Lung (tissue), 12 donors: ENCODE data around the gene EXOC3L4. TPM values are rescaled to one million over a fixed set of nuclear protein-coding genes. Genes with fewer than 3 reads are reported as not detected.

Source experiments
- ATAC-seq: fragments of 200-7000 bp; cut with Tn5 transposase; one replicate; pipeline ENCODE4 v1.9.1; 2020; ENCODE audit warnings: moderate number of reproducible peaks; ENCODE audit not compliant: insufficient read depth, low FRiP score
- DNase-seq, 3 donors: peaks; one replicate each; pipeline ENCODE4 v3.0.0-alpha.2; 2013 to 2017
- H3K27ac ChIP-seq, 2 donors: one replicate each; pipeline ENCODE4 v1.5.1; 2013; ENCODE audit warnings: mild to moderate bottlenecking in 2 of 2, moderate library complexity in 2 of 2, control low read depth in 1 of 2, inconsistent platforms in 1 of 2, low read depth in 1 of 2, low read length in 1 of 2
- H3K27me3 ChIP-seq, 3 donors: one replicate each; pipeline ENCODE4 v1.5.1; 2013; ENCODE audit warnings: low read length in 2 of 3; ENCODE audit not compliant: control insufficient read depth in 3 of 3, insufficient read depth in 3 of 3
- H3K36me3 ChIP-seq, 4 donors: one replicate each; pipeline ENCODE4 v1.5.1; 2013; ENCODE audit warnings: low read length in 4 of 4, mild to moderate bottlenecking in 1 of 4, moderate library complexity in 1 of 4; ENCODE audit not compliant: control insufficient read depth in 4 of 4, insufficient read depth in 4 of 4
- H3K4me1 ChIP-seq, 5 donors: one replicate each; pipeline ENCODE4 v1.5.1; 2013; ENCODE audit warnings: low read length in 5 of 5, mild to moderate bottlenecking in 2 of 5, moderate library complexity in 1 of 5; ENCODE audit not compliant: control insufficient read depth in 5 of 5, insufficient read depth in 5 of 5
- H3K4me3 ChIP-seq: one replicate; pipeline ENCODE4 v1.5.1; 2013; ENCODE audit warnings: mild to moderate bottlenecking, control low read depth, moderate library complexity
- H3K9ac ChIP-seq, 2 donors: one replicate each; pipeline ENCODE4 v1.5.1; 2013; ENCODE audit warnings: low read length in 2 of 2, control low read depth in 1 of 2; ENCODE audit not compliant: insufficient read depth in 1 of 2
- H3K9me3 ChIP-seq, 4 donors: one replicate each; pipeline ENCODE4 v1.5.1; 2013; ENCODE audit warnings: low read length in 3 of 4, mild to moderate bottlenecking in 1 of 4, moderate library complexity in 1 of 4; ENCODE audit not compliant: control insufficient read depth in 4 of 4, insufficient read depth in 3 of 4
- whole genome bisulfite sequencing, 2 donors: extraction: QIAGEN DNeasy Blood & Tissue Kit; methylation state at CpG; one replicate each; pipeline ENCODE4 v1.1.7; 2013; 5-methylcytosine and 5-hydroxymethylcytosine counted together
- polyA plus RNA-seq, 2 donors: library from polyadenylated mRNA; stranded (reverse); fragments of 200-250 nt; gene quantifications; one replicate each; pipeline ENCODE4 v1.2.1, GENCODE V29; 2013
- total RNA-seq, 2 donors: library from RNA; depleted of rRNA in 1 of 2; stranded (reverse); fragments of >200 nt in 1 of 2; gene quantifications; one replicate each; pipeline ENCODE4 v1.2.1, GENCODE V29; 2014 to 2021
- TF ChIP-seq, protein P1 (sequence below): IDR thresholded peaks from 2 replicates; pipeline ENCODE4 v1.5.1; 2012; ENCODE audit warnings: mild to moderate bottlenecking; ENCODE audit errors: control extremely low read depth, extremely low read depth
- donor health status: control.
- donor health status: control.
- donor health status: Bipolar disorder and iron deficiency.
- donor health status: healthy.
- donor health status: DM: yes; HTN: yes; CAD: no.

EXOC3L4 gene
- total and polyA plus RNA-seq, 4 donors, result 3.0 to 4.6 (median 3.8) TPM

DNA sequence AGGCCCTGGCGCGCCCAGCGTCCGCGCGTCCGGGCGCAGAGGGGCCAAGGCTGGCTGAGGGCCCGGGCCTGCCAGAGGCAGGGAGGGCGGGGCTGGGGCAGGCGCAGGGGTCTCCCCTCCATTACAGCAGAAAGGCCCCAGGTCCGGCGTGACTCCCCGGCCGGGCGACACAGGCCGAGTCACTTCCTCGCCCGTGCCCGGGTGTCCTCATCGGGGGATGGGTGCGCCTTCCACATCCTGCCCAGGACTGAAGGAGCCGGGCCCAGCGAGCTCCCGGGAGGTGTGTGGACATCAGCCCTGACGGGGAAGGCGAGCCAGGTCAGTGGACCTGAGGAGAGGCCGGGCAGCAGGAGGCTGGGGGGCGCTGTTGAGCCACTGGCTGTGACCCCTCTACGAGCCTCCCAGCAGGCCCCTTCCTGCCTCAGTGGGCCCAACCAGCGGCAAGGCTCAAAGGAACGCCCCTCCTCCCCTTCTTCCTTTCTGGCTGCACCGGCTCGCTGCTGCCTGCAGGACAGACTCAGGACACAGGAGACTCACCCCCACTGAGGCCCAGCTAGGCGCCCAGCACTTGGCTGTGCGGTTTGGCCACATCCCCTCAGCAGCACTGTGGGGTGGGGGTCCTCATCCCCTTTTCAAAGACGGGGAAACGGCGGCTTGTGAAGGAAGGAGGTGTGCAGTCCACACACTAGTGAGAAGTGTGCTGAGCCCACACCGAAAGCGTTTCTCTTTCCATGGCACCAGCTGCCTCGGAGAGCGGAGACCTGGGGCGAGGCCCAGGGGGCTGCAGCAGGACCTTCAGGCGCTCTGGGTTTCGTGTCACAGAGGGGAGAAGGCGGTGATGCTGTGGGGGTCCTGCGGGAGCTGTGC lies 29.3 kb downstream of the EXOC3L4 start:
- ATAC-seq, result peak; percentile 4
- H3K4me1 ChIP-seq, result peaks cover 0 to 45% (median 10%) of the 10 kb centered on the region in 5 donors

DNA sequence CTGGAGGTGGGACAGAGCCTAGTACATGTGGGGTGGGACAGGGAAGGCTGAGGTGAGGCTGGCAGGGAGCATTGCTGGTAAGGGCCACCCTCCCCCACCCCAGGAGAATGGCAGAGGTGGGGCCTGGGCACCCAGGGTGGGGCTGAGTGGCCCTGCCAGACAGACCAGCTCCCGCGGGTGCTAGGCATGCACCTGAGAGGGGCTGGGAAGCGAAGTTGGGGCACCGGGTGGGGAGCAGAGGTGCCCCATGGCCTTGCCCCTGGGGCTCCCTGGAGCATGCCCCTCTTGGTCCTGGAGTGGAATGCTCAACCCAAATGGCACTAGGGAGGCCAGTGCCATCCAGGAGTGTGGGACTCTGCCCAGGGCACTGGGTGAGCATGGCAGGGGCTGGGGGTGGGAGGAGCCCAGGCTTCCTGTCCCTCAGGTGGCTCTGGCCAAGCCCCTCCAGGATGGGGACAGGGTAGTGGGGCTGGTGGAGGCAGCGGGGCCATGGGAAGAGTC lies 30.0 kb downstream of the EXOC3L4 start:
- no peak for DNase-seq
- 72 to 77% methylated on average over 4 to 5 of the region's 5 CpGs for WGBS, 2 donors
- Histone ChIP-seq H3K4me1 (peaks cover 0 to 45% (median 10%) of the 10 kb centered on the region in 5 donors), H3K27me3 (peaks cover 0 to 8% (median 0%) of the 10 kb centered on the region in 3 donors), H3K4me3 (no peak overlapping the region), H3K36me3 (peaks cover 0 to 8% (median 0%) of the 10 kb centered on the region in 4 donors), H3K27ac (no peak overlapping the region), H3K9ac (no peak overlapping the region), H3K9me3 (no peaks in the 10 kb centered on the region)
- TF ChIP-seq, protein P1, sequence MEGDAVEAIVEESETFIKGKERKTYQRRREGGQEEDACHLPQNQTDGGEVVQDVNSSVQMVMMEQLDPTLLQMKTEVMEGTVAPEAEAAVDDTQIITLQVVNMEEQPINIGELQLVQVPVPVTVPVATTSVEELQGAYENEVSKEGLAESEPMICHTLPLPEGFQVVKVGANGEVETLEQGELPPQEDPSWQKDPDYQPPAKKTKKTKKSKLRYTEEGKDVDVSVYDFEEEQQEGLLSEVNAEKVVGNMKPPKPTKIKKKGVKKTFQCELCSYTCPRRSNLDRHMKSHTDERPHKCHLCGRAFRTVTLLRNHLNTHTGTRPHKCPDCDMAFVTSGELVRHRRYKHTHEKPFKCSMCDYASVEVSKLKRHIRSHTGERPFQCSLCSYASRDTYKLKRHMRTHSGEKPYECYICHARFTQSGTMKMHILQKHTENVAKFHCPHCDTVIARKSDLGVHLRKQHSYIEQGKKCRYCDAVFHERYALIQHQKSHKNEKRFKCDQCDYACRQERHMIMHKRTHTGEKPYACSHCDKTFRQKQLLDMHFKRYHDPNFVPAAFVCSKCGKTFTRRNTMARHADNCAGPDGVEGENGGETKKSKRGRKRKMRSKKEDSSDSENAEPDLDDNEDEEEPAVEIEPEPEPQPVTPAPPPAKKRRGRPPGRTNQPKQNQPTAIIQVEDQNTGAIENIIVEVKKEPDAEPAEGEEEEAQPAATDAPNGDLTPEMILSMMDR, result no peak
- ATAC-seq, result no peak

More for the DNA sequence above, 29.3 kb downstream of the EXOC3L4 start:
- H3K27me3 ChIP-seq, result peaks cover 0 to 8% (median 0%) of the 10 kb centered on the region in 3 donors
- WGBS, 2 donors, result 16 to 22% methylated on average over 30 to 48 of the region's 48 CpGs
- peak in 2 of 3 donors; percentile 40 to 51 for DNase-seq
- no peak overlapping the region for H3K9ac ChIP-seq
- peak overlapping the region; percentile 89 to 94 for H3K27ac ChIP-seq
- TF ChIP-seq, protein P1, result no peak
- peak overlapping the region; percentile 49 for H3K4me3 ChIP-seq
- H3K36me3 ChIP-seq, result peaks cover 0 to 6% (median 0%) of the 10 kb centered on the region in 4 donors
- H3K9me3 ChIP-seq, result no peaks in the 10 kb centered on the region

GRCh38 chr14:103125098-103126070 lies 30.9 kb downstream of the EXOC3L4 start:
- Histone ChIP-seq H3K9me3 (no peaks in the 10 kb centered on the region), H3K27me3 (peaks cover 0 to 8% (median 0%) of the 10 kb centered on the region in 3 donors), H3K4me1 (peaks cover 0 to 45% (median 10%) of the 10 kb centered on the region in 5 donors), H3K9ac (no peak overlapping the region), H3K27ac (no peak overlapping the region), H3K4me3 (no peak overlapping the region), H3K36me3 (peaks cover 0 to 16% (median 0%) of the 10 kb centered on the region in 4 donors)
- DNase-seq, result no peak
- TF ChIP-seq, protein P1, result no peak
- 94 to 98% methylated on average over 13 of the region's 13 CpGs for WGBS, 2 donors
- ATAC-seq, result no peak
